Subcutaneous abdominal adipose tissue (tissue), 5 donors: Measurements from ENCODE around the gene ST8SIA2.

Experiments
- H3K27ac ChIP-seq: one replicate; pipeline ENCODE4 v1.7.0; 2013; ENCODE audit warnings: low read depth, mild to moderate bottlenecking, inconsistent platforms, low read length, moderate library complexity
- H3K27me3 ChIP-seq, 5 donors: one replicate each; pipeline ENCODE4 v1.7.0; 2013; ENCODE audit warnings: low read length in 5 of 5, inconsistent platforms in 1 of 5; ENCODE audit not compliant: control insufficient read depth in 5 of 5, insufficient read depth in 4 of 5
- H3K36me3 ChIP-seq, 5 donors: one replicate each; pipeline ENCODE4 v1.7.0; 2013; ENCODE audit warnings: low read length in 5 of 5; ENCODE audit not compliant: control insufficient read depth in 5 of 5, insufficient read depth in 5 of 5
- H3K4me1 ChIP-seq, 5 donors: one replicate each; pipeline ENCODE4 v1.7.0; 2013; ENCODE audit warnings: low read length in 5 of 5, mild to moderate bottlenecking in 3 of 5, moderate library complexity in 1 of 5; ENCODE audit not compliant: control insufficient read depth in 5 of 5, insufficient read depth in 5 of 5
- H3K4me3 ChIP-seq, 5 donors: one replicate each; pipeline ENCODE4 v1.7.0; 2013; ENCODE audit warnings: low read length in 5 of 5, low read depth in 1 of 5
- H3K9ac ChIP-seq, 5 donors: one replicate each; pipeline ENCODE4 v1.7.0; 2013; ENCODE audit warnings: low read length in 5 of 5, mild to moderate bottlenecking in 4 of 5, moderate library complexity in 3 of 5
- H3K9me3 ChIP-seq, 5 donors: one replicate each; pipeline ENCODE4 v1.7.0; 2013; ENCODE audit warnings: low read length in 5 of 5; ENCODE audit not compliant: control insufficient read depth in 5 of 5
- donor health status: healthy.
- donor health status: healthy.
- donor health status: healthy.
- donor health status: healthy.
- donor health status: healthy.

Gene ST8SIA2

GRCh38 chr15:92425578-92426225 lies 32.0 kb downstream of the ST8SIA2 start:
- no peaks in the 10 kb centered on the region for H3K4me1 ChIP-seq
- H3K9me3 ChIP-seq: no peaks in the 10 kb centered on the region
- peaks cover 0 to 7% (median 5%) of the 10 kb centered on the region in 5 donors for H3K27me3 ChIP-seq
- no peak overlapping the region for H3K4me3 ChIP-seq
- no peak overlapping the region for H3K9ac ChIP-seq
- H3K27ac ChIP-seq: no peak overlapping the region
- no peaks in the 10 kb centered on the region for H3K36me3 ChIP-seq

GRCh38 chr15:92429378-92430068 lies 35.8 kb downstream of the ST8SIA2 start:
- Histone ChIP-seq H3K9me3 (no peaks in the 10 kb centered on the region), H3K27ac (no peak overlapping the region), H3K9ac (no peak overlapping the region), H3K36me3 (no peaks in the 10 kb centered on the region), H3K4me1 (no peaks in the 10 kb centered on the region), H3K27me3 (peaks cover 0 to 9% (median 7%) of the 10 kb centered on the region in 5 donors), H3K4me3 (no peak overlapping the region)

DNA sequence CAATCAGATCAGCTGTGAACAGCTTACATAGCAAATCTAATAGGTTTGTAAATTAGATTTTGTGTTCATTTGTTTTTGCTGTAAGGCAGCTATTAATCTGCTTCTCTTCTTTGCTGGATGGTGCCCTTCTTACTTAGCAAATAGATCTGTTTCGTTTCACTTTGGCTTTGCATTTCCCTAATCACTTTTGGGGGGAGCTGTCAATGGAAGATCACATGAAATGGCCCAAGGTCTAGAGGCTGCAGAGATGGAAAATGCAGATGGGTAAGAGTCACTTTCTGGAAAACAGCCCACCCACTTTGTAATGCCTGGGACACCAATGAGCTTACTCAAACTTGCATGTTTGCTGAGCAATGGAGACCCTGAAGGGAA lies 36.4 kb downstream of the ST8SIA2 start:
- H3K27ac ChIP-seq: no peak overlapping the region
- H3K36me3 ChIP-seq: no peaks in the 10 kb centered on the region

DNA sequence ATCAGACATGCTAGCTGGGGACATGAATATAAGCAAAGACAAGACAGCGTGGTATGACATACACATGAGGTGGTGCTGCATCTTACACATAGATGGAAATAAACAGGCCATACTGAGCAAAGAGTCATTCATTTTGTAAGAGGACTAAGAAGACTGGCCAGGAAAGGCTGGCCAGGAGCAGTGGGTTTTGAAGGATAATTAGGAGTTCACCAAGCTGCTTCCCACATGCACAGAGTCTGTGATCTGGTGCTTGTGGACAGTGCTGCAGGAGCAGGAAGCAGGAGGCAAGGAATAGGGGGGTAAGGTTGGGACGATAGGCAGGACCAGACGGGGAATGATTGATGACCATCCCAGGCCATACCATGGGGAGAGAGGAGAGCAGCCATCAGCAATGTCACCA lies 41.5 kb downstream of the ST8SIA2 start:
- H3K36me3 ChIP-seq: no peaks in the 10 kb centered on the region
- H3K27ac ChIP-seq: no peak overlapping the region
- H3K9me3 ChIP-seq: peaks cover 0 to 2% (median 0%) of the 10 kb centered on the region in 5 donors
- H3K9ac ChIP-seq: no peak overlapping the region
- H3K27me3 ChIP-seq: peaks cover 0 to 8% (median 7%) of the 10 kb centered on the region in 5 donors
- H3K4me1 ChIP-seq: peaks cover 0 to 10% (median 7%) of the 10 kb centered on the region in 5 donors
- H3K4me3 ChIP-seq: no peak overlapping the region

More for the DNA sequence above, 36.4 kb downstream of the ST8SIA2 start:
- H3K9ac ChIP-seq: no peak overlapping the region
- H3K27me3 ChIP-seq: peaks cover 0 to 9% (median 7%) of the 10 kb centered on the region in 5 donors
- no peaks in the 10 kb centered on the region for H3K9me3 ChIP-seq
- no peaks in the 10 kb centered on the region for H3K4me1 ChIP-seq
- no peak overlapping the region for H3K4me3 ChIP-seq

- no peak overlapping the region for H3K27ac ChIP-seq
- H3K27me3 ChIP-seq: peaks cover 0 to 7% (median 6%) of the 10 kb centered on the region in 5 donors
- no peak overlapping the region for H3K4me3 ChIP-seq
- peaks cover 0 to 10% (median 7%) of the 10 kb centered on the region in 5 donors for H3K4me1 ChIP-seq
- H3K36me3 ChIP-seq: no peaks in the 10 kb centered on the region
- peaks cover 0 to 2% (median 0%) of the 10 kb centered on the region in 5 donors for H3K9me3 ChIP-seq
- no peak overlapping the region for H3K9ac ChIP-seq
These were observed 44.8 kb downstream of the ST8SIA2 start for GRCh38 chr15:92438471-92438870.

DNA sequence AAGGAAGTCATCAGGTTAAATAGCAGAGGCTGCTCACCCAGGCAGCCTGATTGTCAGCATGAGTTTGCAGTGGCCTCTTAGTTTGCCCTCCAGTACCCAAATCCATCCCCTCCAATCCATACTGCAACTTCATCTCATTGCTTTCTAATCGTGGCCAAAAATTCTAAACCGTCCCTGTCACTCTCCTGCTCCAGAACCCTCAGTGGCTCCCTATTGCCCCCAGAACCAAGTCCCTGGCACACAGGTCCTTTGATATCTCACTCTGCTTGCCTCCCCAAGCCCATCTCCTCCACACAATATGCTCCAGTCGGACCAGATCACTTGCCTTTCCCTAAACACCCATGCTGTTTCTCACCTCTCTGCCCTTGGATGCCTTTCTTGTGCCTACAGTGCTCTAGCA lies 49.7 kb downstream of the ST8SIA2 start:
- Histone ChIP-seq H3K9me3 (no peaks in the 10 kb centered on the region), H3K4me1 (peaks cover 0 to 10% (median 7%) of the 10 kb centered on the region in 5 donors), H3K36me3 (no peaks in the 10 kb centered on the region)

GRCh38 chr15:92444631-92445030 lies 51.0 kb downstream of the ST8SIA2 start:
- no peak overlapping the region for H3K4me3 ChIP-seq
- peaks cover 0 to 6% (median 0%) of the 10 kb centered on the region in 5 donors for H3K27me3 ChIP-seq
- H3K27ac ChIP-seq: no peak overlapping the region
- peaks cover 0 to 5% (median 3%) of the 10 kb centered on the region in 5 donors for H3K4me1 ChIP-seq
- no peaks in the 10 kb centered on the region for H3K36me3 ChIP-seq
- no peak overlapping the region for H3K9ac ChIP-seq
- no peaks in the 10 kb centered on the region for H3K9me3 ChIP-seq

More for the DNA sequence above, 49.7 kb downstream of the ST8SIA2 start:
- no peak overlapping the region for H3K9ac ChIP-seq
- no peak overlapping the region for H3K27ac ChIP-seq
- H3K4me3 ChIP-seq: no peak overlapping the region
- H3K27me3 ChIP-seq: peaks cover 0 to 6% (median 0%) of the 10 kb centered on the region in 5 donors

DNA sequence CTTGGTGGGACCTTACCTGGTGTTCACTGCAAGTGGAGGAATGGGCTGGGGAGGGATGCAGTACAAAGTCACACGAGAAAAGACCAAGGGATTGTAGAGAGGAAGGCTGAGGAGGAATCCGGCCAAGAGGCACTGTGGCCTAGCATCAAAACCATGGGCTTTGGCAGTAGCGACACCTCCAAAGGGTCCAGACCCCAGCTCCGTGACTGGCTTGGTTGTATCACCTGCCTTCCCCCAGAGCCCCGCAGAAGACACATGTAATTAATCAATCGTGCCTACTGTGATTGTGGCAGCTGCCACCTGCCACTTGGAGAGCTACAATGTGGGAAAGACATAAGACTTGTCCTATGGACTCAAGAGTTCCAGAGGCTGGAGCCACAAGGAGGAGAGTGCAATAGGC lies 54.7 kb downstream of the ST8SIA2 start:
- Histone ChIP-seq H3K36me3 (no peaks in the 10 kb centered on the region), H3K27me3 (peaks cover 0 to 9% (median 0%) of the 10 kb centered on the region in 5 donors), H3K27ac (no peak overlapping the region), H3K4me3 (no peak overlapping the region), H3K9me3 (no peaks in the 10 kb centered on the region), H3K4me1 (no peaks in the 10 kb centered on the region), H3K9ac (no peak overlapping the region)

DNA sequence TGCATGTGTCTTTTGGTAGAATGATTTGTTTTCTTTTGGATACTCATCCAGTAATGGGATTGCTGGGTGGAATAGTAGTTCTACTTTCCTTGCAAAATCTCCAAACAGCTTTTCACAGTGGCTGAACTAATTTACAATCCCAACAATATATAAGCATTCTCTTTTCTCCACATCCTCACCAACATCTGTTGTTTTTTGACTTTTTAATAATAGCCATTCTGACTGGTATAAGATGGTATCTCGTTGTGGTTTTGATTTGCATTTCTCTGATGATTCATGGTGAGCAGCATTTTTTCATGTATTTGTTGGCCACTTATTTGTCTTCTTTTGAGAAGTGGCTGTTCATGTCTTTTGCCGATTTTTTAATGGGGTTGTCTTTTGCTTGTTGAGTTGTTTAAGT lies 55.8 kb downstream of the ST8SIA2 start:
- Histone ChIP-seq H3K9me3 (no peaks in the 10 kb centered on the region), H3K27me3 (peaks cover 0 to 9% (median 0%) of the 10 kb centered on the region in 5 donors), H3K9ac (no peak overlapping the region), H3K4me1 (no peaks in the 10 kb centered on the region), H3K36me3 (no peaks in the 10 kb centered on the region), H3K27ac (no peak overlapping the region), H3K4me3 (no peak overlapping the region)

DNA sequence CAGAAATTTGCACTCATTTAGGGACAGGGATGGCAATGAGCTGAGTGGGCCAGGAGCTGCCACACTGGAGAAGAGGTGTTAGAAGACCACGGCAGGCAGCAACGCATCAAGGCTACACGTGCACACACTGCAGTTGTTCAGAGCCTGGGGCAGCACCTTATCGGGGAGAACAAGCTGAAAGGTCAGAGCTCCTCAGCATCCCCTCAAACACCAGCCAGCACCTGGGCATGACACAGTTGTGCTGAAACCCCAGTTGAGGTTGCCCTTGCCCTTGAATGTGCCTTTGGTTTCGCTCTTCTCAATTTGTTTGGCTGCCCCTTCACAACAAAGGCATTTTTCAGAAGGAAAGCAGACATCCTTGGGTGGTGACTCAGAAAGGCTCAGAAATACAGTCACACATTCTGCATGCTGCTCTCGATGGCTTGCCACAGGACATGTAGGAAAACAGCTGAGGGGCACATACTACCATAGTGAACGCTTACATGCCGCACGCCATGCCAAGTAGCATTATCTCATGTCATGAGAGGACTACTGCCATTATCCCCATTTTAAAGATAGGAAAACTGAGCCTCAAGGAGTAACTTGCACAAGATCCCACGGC lies 57.6 kb downstream of the ST8SIA2 start:
- Histone ChIP-seq H3K36me3 (no peaks in the 10 kb centered on the region), H3K27me3 (peaks cover 0 to 3% (median 0%) of the 10 kb centered on the region in 5 donors), H3K4me1 (no peaks in the 10 kb centered on the region), H3K27ac (no peak overlapping the region), H3K9me3 (no peaks in the 10 kb centered on the region), H3K4me3 (no peak overlapping the region), H3K9ac (no peak overlapping the region)
